Measurements from ENCODE around the gene CCDC138.
A peak's percentile ranks its signal among the peaks of the same experiment; 100 is the strongest.
"Not testable (repeated sequence)": the region's sequence is repeated elsewhere in the genome, so short reads cannot be mapped to it uniquely, and the experiment has no call there.

The CCDC138 gene, protein sequence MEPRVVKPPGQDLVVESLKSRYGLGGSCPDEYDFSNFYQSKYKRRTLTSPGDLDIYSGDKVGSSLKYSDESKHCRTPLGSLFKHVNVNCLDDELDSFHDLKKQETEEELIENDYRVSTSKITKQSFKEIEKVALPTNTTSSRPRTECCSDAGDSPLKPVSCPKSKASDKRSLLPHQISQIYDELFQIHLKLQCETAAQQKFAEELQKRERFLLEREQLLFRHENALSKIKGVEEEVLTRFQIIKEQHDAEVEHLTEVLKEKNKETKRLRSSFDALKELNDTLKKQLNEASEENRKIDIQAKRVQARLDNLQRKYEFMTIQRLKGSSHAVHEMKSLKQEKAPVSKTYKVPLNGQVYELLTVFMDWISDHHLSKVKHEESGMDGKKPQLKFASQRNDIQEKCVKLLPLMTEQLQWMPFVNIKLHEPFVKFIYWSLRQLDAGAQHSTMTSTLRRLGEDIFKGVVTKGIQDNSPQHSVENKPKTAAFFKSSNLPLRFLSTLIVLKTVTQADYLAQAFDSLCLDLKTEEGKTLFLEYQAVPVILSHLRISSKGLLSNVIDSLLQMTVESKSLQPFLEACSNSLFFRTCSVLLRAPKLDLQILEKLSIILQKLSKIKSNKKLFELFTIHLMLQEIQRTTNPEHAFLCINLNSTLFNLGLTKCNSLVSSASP

GRCh38 chr2:108786354-108787215, at the start of gene CCDC138:
TSS of gene CCDC138 (plus strand) at chr2:108786771. CDS start at chr2:108786823, 52 bp downstream.
- DNase-seq (ENCODE audit: low read depth in 2 of 2), result peak; percentile 88 to 89

DNA sequence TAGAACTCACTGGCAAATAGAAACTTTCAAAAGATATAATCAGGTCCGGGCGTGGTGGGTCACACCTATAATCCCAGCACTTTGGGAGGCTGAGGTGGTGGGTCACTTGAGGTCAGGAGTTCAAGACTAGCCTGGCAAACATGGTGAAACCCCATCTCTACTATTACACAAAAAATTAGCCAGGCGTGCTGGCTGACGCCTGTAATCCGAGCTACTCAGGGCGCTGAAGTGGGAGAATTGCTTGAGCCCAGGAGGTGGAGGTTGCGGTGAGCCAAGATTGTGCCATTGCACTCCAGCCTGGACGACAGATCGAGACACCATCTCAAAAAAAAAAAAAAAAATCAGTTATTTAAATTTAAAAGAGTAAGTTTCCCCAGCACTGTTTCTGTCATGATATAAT, 28.6 kb upstream of the CCDC138 start:
- not testable (repeated sequence) for DNase-seq (ENCODE audit: low read depth in 2 of 2)

GRCh38 chr2:108762618-108763017, 24.0 kb upstream of the CCDC138 start:
- DNase-seq (ENCODE audit: low read depth in 2 of 2), result not testable (repeated sequence)

- not testable (repeated sequence) for DNase-seq (ENCODE audit: low read depth in 2 of 2)
Observed at GRCh38 chr2:108766671-108767070, 19.9 kb upstream of the CCDC138 start.

GRCh38 chr2:108767859-108768258, 18.7 kb upstream of the CCDC138 start:
- DNase-seq (ENCODE audit: low read depth in 2 of 2), result not testable (repeated sequence)

GRCh38 chr2:108776475-108776874, 10.1 kb upstream of the CCDC138 start:
- DNase-seq (ENCODE audit: low read depth in 2 of 2), result no peak

DNA sequence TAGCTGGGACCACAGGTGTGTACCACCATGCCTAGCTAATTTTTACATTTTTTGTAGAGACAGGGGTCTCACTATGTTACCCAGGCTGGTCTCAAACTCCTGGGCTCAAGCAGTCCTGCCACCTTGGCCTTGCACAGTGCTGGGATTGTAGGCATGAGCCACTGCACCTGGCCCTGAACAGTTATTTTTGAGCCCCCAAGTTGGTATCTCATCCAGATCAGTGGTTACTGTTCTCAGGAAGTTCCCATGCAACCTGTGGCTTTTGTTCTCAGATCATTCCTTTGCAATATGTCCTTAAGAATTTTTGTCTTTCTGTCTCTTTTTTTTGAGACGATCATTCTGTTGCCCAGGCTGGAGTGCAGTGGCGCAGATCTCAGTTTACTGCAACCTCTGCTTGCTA, 7.7 kb upstream of the CCDC138 start:
- DNase-seq (ENCODE audit: low read depth in 2 of 2), result no peak

DNA sequence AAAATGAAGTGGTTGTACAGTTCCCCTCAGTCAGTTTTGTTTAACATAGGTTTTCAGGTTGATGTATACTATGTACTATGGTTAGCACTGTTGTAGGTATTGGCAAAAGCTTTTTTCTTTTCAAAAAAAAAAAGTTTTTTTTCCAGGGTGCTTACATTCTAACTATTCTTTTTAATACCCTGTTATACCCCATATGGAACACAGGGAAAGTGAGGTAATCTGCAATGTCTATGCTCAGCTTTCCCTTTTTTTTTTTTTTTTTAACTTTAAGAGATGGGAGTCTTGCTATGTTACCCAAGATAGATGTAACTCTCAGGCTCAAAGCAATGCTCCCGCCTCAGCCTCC, 590 bp upstream of the CCDC138 start:
- DNase-seq (ENCODE audit: low read depth in 2 of 2), result no peak

GRCh38 chr2:108787216-108787541, 608 bp downstream of the CCDC138 start:
- DNase-seq (ENCODE audit: low read depth in 2 of 2), result no peak

DNA sequence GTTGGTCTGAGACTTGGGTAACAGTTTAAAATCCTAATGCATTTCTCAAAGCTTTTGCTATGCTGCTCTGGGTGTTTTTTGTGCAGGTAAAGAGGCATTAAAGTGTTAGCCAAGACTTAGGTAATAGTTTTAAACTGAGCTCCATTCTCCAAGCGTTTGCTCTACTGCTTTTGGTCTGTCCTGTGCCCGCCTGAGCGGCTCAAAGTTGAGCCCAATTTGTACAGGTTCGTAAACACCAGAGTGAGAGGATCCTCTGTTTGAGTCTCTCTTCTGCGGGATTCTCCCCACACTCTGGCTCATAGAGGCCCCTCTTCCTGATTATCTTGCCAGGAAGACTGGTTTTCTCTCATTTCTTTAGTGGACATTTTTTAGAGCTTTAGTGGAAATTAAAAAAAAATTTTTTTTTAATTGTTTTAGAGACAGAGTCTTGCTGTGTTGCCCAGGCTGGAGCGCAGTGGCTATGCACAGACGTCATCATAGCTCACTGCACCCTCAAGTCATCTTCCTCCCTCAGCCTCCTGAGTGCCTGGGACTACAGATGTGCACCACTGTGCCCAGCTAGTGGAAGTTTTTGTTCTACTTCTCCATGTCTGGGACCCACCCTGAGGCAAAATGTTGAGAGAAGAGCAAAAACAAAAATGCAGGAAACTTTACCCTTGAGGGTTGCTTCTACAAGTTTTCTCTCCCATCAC, 16.6 kb downstream of the CCDC138 start:
- no peak for DNase-seq (ENCODE audit: low read depth in 2 of 2)

- no peak for DNase-seq (ENCODE audit: low read depth in 2 of 2)
Observed at GRCh38 chr2:108805032-108805431, 18.5 kb downstream of the CCDC138 start.

- DNase-seq (ENCODE audit: low read depth in 2 of 2), result no peak
Observed at GRCh38 chr2:108805782-108806181, 19.2 kb downstream of the CCDC138 start.

DNA sequence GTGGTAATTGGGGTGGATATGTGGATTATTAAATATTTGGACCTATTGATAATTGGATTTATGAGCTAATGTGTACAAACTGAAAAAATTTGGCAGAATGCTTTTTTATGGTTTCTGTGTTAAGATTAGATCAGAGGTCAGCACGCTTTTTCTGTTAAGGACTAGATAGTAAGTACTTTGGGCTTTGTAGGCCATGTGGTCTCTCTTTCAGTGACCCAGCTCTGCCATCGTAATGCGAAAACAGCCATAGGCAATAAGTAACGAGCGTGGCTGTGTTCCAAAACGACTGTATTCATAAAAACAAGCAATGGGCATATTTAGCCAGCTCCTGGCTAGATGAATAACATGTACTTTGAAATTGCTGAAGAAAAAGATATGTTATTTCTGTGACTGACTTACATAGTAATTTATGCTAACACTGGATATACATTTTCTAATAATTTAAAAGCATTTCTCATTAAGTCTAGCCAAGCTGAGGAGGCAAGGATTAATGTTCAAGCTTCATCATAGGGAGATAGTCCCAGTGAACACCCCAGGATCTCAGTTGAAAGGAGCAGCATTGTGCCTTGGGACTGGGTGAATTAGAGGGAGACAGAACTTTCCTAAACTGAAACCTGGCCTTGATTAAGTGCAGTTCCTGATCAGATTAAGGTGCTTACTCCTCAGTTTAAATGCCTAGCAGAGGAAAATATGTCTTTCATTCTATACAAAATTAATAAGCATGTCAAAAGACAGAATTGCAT, 20.0 kb downstream of the CCDC138 start:
- DNase-seq (ENCODE audit: low read depth in 2 of 2), result no peak

DNA sequence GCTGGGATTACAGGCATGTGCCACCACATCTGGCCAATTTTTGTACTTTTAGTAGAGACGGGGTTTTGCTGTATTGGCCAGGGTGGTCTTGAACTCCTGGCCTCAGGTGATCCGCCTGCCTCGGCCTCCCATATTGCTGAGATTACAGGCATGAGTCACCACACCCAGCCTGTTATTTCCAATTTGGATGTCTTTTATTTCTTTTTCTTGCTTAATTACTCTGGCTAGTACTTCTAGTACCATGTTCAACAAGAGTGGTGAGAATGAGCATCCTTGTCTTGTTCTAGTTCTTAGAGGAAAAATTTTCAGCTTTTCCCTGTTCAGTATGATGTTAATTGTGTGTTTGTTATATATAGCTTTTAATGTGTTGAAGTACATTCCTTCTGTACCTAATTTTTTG, 23.4 kb downstream of the CCDC138 start:
- no peak for DNase-seq (ENCODE audit: low read depth in 2 of 2)

DNA sequence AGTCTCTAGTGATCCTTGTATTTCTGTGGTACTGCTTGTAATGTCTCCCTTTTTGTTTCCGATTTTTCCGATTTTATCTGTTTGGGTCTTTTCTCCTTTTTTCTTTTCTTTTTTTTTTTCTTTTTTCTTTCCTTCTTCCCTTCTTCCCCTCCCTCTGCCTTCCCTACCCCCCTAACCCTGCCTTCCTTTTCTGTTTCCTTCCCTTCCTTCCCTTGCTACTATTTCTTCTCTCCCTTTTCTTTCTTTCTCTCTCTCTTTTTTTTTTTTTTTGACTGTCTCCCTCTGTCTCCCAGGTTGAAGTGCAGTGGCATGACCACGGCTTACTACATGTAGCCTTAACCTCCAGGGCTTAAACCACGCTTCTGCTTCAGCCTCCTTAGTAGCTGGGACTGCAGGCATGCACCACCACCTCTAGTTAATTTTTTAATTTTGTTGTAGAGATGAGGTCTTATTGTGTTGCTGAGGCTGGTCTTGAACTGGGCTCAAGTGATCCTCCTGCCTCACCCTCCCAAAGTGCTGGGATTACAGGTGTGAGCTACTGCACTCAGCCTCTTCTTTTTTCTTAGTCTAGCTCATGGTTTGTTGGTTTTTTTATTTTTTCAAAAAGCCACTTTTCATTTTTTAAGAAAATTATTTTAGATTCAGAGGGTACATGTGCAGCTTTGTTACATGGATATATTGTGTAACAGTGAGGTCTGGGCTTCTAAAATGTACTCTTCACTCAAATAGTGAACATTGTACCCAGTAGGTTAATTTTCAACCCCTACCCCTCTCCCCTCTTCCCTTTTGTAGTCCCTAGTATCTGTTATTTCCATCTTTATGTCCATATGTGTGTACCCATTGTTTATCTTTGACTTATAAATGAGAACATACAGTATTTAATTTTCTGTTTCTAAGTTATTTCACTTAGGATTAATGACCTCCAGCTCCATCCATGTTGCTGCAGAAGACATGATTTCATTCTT, 24.7 kb downstream of the CCDC138 start:
- no peak for DNase-seq (ENCODE audit: low read depth in 2 of 2)

DNA sequence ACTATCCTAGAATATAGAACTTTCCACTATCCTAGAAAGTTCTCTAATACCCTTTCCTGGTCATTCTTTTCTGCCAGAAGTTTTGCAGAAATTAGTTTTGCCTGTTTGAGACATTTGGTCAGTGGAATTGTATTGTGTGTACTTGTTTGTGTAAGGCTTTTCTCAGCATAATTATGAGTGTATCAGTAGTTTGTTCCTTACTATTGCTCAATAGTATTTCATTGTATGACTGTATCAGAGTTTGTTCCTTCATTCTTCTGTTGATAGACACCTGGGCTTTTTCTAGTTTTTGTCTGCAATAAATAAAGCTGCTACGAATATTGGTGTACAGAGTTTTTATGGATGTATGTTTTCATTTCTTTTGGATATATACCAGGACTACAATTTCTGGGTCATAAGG, 27.2 kb downstream of the CCDC138 start:
- DNase-seq (ENCODE audit: low read depth in 2 of 2), result no peak

GRCh38 chr2:108820482-108820881, 33.9 kb downstream of the CCDC138 start:
- no peak for DNase-seq (ENCODE audit: low read depth in 2 of 2)

DNA sequence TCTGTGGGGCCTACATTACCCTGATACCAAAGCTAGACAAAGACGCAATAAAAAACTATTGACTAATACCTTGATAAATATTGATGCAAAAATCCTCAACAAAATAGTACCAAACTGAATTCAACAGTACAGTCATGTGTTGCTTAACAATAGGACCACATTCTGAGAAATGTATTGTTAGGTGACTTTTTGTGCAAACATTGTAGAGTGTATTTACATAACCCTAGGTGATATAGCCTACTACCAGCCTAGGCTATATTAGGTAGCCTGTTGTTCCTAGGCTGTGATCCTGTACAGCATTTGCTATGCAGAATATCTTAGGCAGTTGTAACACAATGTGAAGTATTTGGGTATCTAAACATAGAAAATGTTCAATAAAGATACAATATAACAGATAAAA, 36.7 kb downstream of the CCDC138 start:
- no peak for DNase-seq (ENCODE audit: low read depth in 2 of 2)

GRCh38 chr2:108824316-108825070, 37.9 kb downstream of the CCDC138 start:
- DNase-seq (ENCODE audit: low read depth in 2 of 2), result no peak

Data from activated CD4-positive, alpha-beta T cell treated with anti-CD3 and anti-CD28 coated beads for 24 hours (primary cell).